HepG2 (cell line): Measurements from ENCODE around the gene AHNAK. TPM values are rescaled to one million over a fixed set of nuclear protein-coding genes. Genes with fewer than 3 reads are reported as not detected.

Experiments used
- ATF3 ChIP-seq: sonication (generic); formaldehyde crosslinking; IDR thresholded peaks from 2 replicates; pipeline ENCODE4 v1.4.0; 2020; ENCODE audit warnings: missing genetic modification reagents
- CAMTA2 ChIP-seq: sonication (generic); formaldehyde crosslinking; IDR thresholded peaks from 2 replicates; pipeline ENCODE4 v1.4.0; 2020; ENCODE audit warnings: mild to moderate bottlenecking, missing genetic modification reagents, borderline replicate concordance
- CEBPB ChIP-seq: IDR thresholded peaks from 2 replicates; pipeline ENCODE4 v1.6.1; 2011; ENCODE audit warnings: low read depth, low read length, improper control_type of control experiment, borderline replicate concordance
- CHD4 ChIP-seq: fragments of 200-600 bp; sonication (generic); IDR thresholded peaks from 2 replicates; pipeline ENCODE4 v1.7.0; 2017; ENCODE audit warnings: mild to moderate bottlenecking, low read length, borderline replicate concordance
- ETV6 ChIP-seq: sonication (generic); formaldehyde crosslinking; conservative IDR thresholded peaks from 2 replicates; pipeline ENCODE4 v1.4.0; 2020; ENCODE audit warnings: missing genetic modification reagents
- HDAC6 ChIP-seq: fragments of 200-600 bp; sonication (generic); IDR thresholded peaks from 2 replicates; pipeline ENCODE4 v1.7.0; 2017; ENCODE audit warnings: mild to moderate bottlenecking, antibody characterized with exemption, low read length, low read depth
- HNF4G ChIP-seq, 2 experiments: sonication (generic) in 1 of 2; formaldehyde crosslinking in 1 of 2; IDR thresholded peaks; 2 replicates each; pipeline versions ENCODE4 v1.4.0 to v1.6.1; 2011 to 2020; ENCODE audit warnings: borderline replicate concordance in 2 of 2, low read depth in 2 of 2, mild to moderate bottlenecking in 2 of 2, low read length in 1 of 2, missing genetic modification reagents in 1 of 2, moderate library complexity in 1 of 2
- MAFG ChIP-seq: sonication (generic); formaldehyde crosslinking; IDR thresholded peaks from 2 replicates; pipeline ENCODE4 v1.5.1; 2020; ENCODE audit warnings: mild to moderate bottlenecking, missing genetic modification reagents
- NPAS2 ChIP-seq: sonication (generic); formaldehyde crosslinking; IDR thresholded peaks from 2 replicates; pipeline ENCODE4 v1.8.0; 2022; ENCODE audit warnings: mild to moderate bottlenecking, missing genetic modification reagents, borderline replicate concordance
- PAX8 ChIP-seq: sonication (generic); formaldehyde crosslinking; IDR thresholded peaks from 2 replicates; pipeline ENCODE4 v1.8.0; 2022; ENCODE audit warnings: mild to moderate bottlenecking, missing genetic modification reagents, borderline replicate concordance
- PHB2 ChIP-seq: fragments of 450-650 bp; IDR thresholded peaks from 2 replicates; pipeline ENCODE4 v1.6.1; 2018; ENCODE audit not compliant: partially characterized antibody
- TCF7 ChIP-seq: sonication (generic); IDR thresholded peaks from 2 replicates; pipeline ENCODE4 v1.6.1; 2016; ENCODE audit warnings: antibody characterized with exemption, low read depth
- ZNF318 ChIP-seq: sonication (generic); formaldehyde crosslinking; IDR thresholded peaks from 2 replicates; pipeline ENCODE4 v1.4.0; 2020; ENCODE audit warnings: mild to moderate bottlenecking, missing genetic modification reagents
- ZNF343 ChIP-seq: sonication (generic); formaldehyde crosslinking; IDR thresholded peaks from 2 replicates; pipeline ENCODE4 v1.4.0; 2020; ENCODE audit warnings: mild to moderate bottlenecking, missing genetic modification reagents
- ZNF460 ChIP-seq: sonication (generic); formaldehyde crosslinking; IDR thresholded peaks from 2 replicates; pipeline ENCODE4 v1.5.1; 2020; ENCODE audit warnings: missing genetic modification reagents, mild to moderate bottlenecking, borderline replicate concordance
- ZNF747 ChIP-seq: sonication (generic); formaldehyde crosslinking; IDR thresholded peaks from 2 replicates; pipeline ENCODE4 v1.8.1; 2023; ENCODE audit warnings: missing genetic modification reagents, mild to moderate bottlenecking, borderline replicate concordance
- ZNF777 ChIP-seq: sonication (generic); formaldehyde crosslinking; IDR thresholded peaks from 2 replicates; pipeline ENCODE4 v1.4.0; 2020; ENCODE audit warnings: missing genetic modification reagents
- ZNF790 ChIP-seq: sonication (generic); formaldehyde crosslinking; IDR thresholded peaks from 2 replicates; pipeline ENCODE4 v1.8.0; 2022; ENCODE audit warnings: missing genetic modification reagents, mild to moderate bottlenecking, borderline replicate concordance
- polyA plus RNA-seq, 8 experiments: library from polyadenylated mRNA; depleted of rRNA in 3 of 8; stranded (reverse) in 7 of 8; unstranded in 1 of 8; fragments of >200 nt; fragmentation: Illumina TruSeq in 4 of 8; extraction: Trizol in 4 of 8; gene quantifications; 2 replicates each; pipeline versions ENCODE4 v1.2.1 to v1.2.3, GENCODE V29; 2011 to 2016; ENCODE audit warnings: low read depth in 4 of 8, missing spikeins in 1 of 8, mixed read lengths in 1 of 8; ENCODE audit not compliant: insufficient read depth in 1 of 8
- total RNA-seq, 5 experiments: library from RNA; depleted of rRNA; stranded (reverse); fragments of >200 nt; fragmentation: Illumina TruSeq; extraction: Trizol; gene quantifications; 2 replicates each; pipeline ENCODE4 v1.2.3, GENCODE V29; 2016; ENCODE audit warnings: low read depth in 1 of 5
- TF ChIP-seq, protein P1 (sequence below): IDR thresholded peaks from 2 replicates; pipeline ENCODE4 v1.6.1; 2018; ENCODE audit warnings: missing genetic modification reagents, mild to moderate bottlenecking, missing compliant biosample characterization
- TF ChIP-seq, protein P2 (sequence below): sonication (generic); formaldehyde crosslinking; IDR thresholded peaks from 2 replicates; pipeline ENCODE4 v1.4.0; 2020; ENCODE audit warnings: mild to moderate bottlenecking, missing genetic modification reagents

AHNAK gene
- total and polyA plus RNA-seq, 2 of the 13 experiments (the other 11 are each of a cell fraction or from before 2014, with no cell fraction given), result 23.4 to 25.0 TPM

- TF ChIP-seq ZNF318 (CRISPR knock-in tag) (0 out of 2 replicates have a peak, but pooled peaks have one; percentile 7), CHD4 (no peak), HNF4G (IDR thresholded peaks at IDR 0.05; ENCODE audit: borderline replicate concordance, low read depth, low read length) (no peak), HNF4G (CRISPR knock-in tag; IDR thresholded peaks at IDR 0.05; ENCODE audit: borderline replicate concordance, low read depth) (no peak), NPAS2 (CRISPR knock-in tag) (no peak), CAMTA2 (CRISPR knock-in tag) (no peak), PAX8 (CRISPR knock-in tag) (no peak), HDAC6 (no peak), TCF7 (no peak), ZNF460 (no peak), MAFG (no peak), ATF3 (CRISPR knock-in tag) (no peak), ZNF747 (CRISPR knock-in tag) (0 out of 2 replicates have a peak, but pooled peaks have one; percentile 53), CEBPB (no peak), ETV6 (CRISPR knock-in tag) (no peak), PHB2 (no peak), ZNF790 (CRISPR knock-in tag) (no peak), ZNF777 (CRISPR knock-in tag) (no peak), ZNF343 (CRISPR knock-in tag) (no peak)
- TF ChIP-seq, protein P1, sequence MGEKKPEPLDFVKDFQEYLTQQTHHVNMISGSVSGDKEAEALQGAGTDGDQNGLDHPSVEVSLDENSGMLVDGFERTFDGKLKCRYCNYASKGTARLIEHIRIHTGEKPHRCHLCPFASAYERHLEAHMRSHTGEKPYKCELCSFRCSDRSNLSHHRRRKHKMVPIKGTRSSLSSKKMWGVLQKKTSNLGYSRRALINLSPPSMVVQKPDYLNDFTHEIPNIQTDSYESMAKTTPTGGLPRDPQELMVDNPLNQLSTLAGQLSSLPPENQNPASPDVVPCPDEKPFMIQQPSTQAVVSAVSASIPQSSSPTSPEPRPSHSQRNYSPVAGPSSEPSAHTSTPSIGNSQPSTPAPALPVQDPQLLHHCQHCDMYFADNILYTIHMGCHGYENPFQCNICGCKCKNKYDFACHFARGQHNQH (CRISPR knock-in tag), result no peak; the same call in 1 of the 2 replicates
- TF ChIP-seq, protein P2, sequence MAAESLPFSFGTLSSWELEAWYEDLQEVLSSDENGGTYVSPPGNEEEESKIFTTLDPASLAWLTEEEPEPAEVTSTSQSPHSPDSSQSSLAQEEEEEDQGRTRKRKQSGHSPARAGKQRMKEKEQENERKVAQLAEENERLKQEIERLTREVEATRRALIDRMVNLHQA (CRISPR knock-in tag), result no peak
Measured at GRCh38 chr11:62574363-62575071, 27.9 kb upstream of the AHNAK start (continued).
